H1 (cell line): Measurements from ENCODE around the gene MRPS2. TPM values are rescaled to one million over a fixed set of nuclear protein-coding genes. Genes with fewer than 3 reads are reported as not detected.
"Not testable (repeated sequence)": the region's sequence is repeated elsewhere in the genome, so short reads cannot be mapped to it uniquely, and the experiment has no call there.

Experiments
- CTCF ChIA-PET: fragments of 300-600 bp; sonication (Branson Sonifier 250); formaldehyde crosslinking; loops from one replicate; lab custom pipeline; 2021; ENCODE audit not compliant: partially characterized antibody; lab: Charles Lee
- POLR2A ChIA-PET: fragments of 300-600 bp; sonication (Branson Sonifier 250); formaldehyde crosslinking; loops from one replicate; lab custom pipeline; 2021; ENCODE audit warnings: inconsistent platforms; ENCODE audit not compliant: partially characterized antibody; lab: Charles Lee
- DNase-seq, 2 experiments: peaks; one replicate each; pipeline versions ENCODE4 v3.0.0 to v3.0.0-alpha.2; 2010 to 2022; ENCODE audit warnings: low spot score in 2 of 2, low read depth in 1 of 2, mixed read lengths in 1 of 2
- FAIRE-seq: peaks from 2 replicates; lab custom pipeline; 2011; peaks lifted over from hg19 to GRCh38; lab: Jason Lieb, UNC
- H2AFZ ChIP-seq: 2 replicates; pipeline ENCODE4 v1.8.1; 2012; ENCODE audit warnings: low read length, inconsistent platforms
- H2AK5ac ChIP-seq: 2 replicates; pipeline ENCODE4 v1.6.1; 2013; ENCODE audit warnings: low read depth, low read length
- H2BK120ac ChIP-seq: replicated peaks from 2 replicates; pipeline ENCODE3; 2013; ENCODE audit warnings: low read depth, low read length, inconsistent platforms
- H2BK12ac ChIP-seq: 2 replicates; pipeline ENCODE4 v1.6.1; 2013; ENCODE audit warnings: low read depth, low read length
- H2BK15ac ChIP-seq: 2 replicates; pipeline ENCODE4 v1.6.1; 2013; ENCODE audit warnings: low read length
- H2BK20ac ChIP-seq: 2 replicates; pipeline ENCODE4 v1.6.1; 2013; ENCODE audit warnings: low read length
- H2BK5ac ChIP-seq: 2 replicates; pipeline ENCODE4 v1.6.1; 2013; ENCODE audit warnings: low read depth, low read length
- H3K14ac ChIP-seq: 2 replicates; pipeline ENCODE4 v1.6.1; 2013; ENCODE audit warnings: inconsistent platforms; ENCODE audit not compliant: insufficient read length
- H3K18ac ChIP-seq: 2 replicates; pipeline ENCODE4 v1.6.1; 2013; ENCODE audit warnings: low read length; ENCODE audit errors: extremely low read depth
- H3K23ac ChIP-seq: 2 replicates; pipeline ENCODE4 v1.6.1; 2013; ENCODE audit warnings: inconsistent platforms; ENCODE audit not compliant: insufficient read length
- H3K23me2 ChIP-seq: 2 replicates; pipeline ENCODE4 v1.6.1; 2013; ENCODE audit warnings: low read depth, low read length
- H3K27ac ChIP-seq: 2 replicates; pipeline ENCODE4 v1.6.1; 2011; ENCODE audit warnings: low read depth, low read length, inconsistent platforms
- H3K27me3 ChIP-seq, 4 experiments: replicated peaks in 1 of 4; 1 replicate in 1 of 4; 2 replicates in 3 of 4; pipeline versions ENCODE4 v1.6.1 to v1.8.1; 2011 to 2013; ENCODE audit warnings: low read length in 3 of 4, mild to moderate bottlenecking in 3 of 4, inconsistent platforms in 2 of 4, mixed read lengths in 2 of 4, moderate library complexity in 1 of 4; ENCODE audit not compliant: control insufficient read depth in 3 of 4, insufficient read depth in 3 of 4; ENCODE audit errors: extremely low read depth in 1 of 4
- H3K36me3 ChIP-seq, 4 experiments: 2 replicates each; pipeline versions ENCODE4 v1.6.1 to v1.8.1; 2011 to 2013; ENCODE audit warnings: mild to moderate bottlenecking in 4 of 4, low read length in 3 of 4, moderate library complexity in 2 of 4, control low read depth in 1 of 4, inconsistent platforms in 1 of 4; ENCODE audit not compliant: insufficient read depth in 4 of 4, control insufficient read depth in 2 of 4
- H3K4ac ChIP-seq: replicated peaks from 2 replicates; pipeline ENCODE3; 2013; ENCODE audit warnings: low read length, low read depth, mixed read lengths, inconsistent platforms; ENCODE audit not compliant: insufficient read length
- H3K4me1 ChIP-seq, 4 experiments: replicated peaks in 1 of 4; 1 replicate in 1 of 4; 2 replicates in 3 of 4; pipeline versions ENCODE4 v1.6.1 to v1.8.1; 2011 to 2013; ENCODE audit warnings: low read length in 3 of 4, inconsistent platforms in 2 of 4, mixed read lengths in 1 of 4; ENCODE audit not compliant: insufficient read depth in 4 of 4, control insufficient read depth in 3 of 4
- H3K4me2 ChIP-seq, 2 experiments: 2 replicates each; pipeline versions ENCODE4 v1.6.1 to v1.8.1; 2011 to 2013; ENCODE audit warnings: low read depth in 2 of 2, low read length in 2 of 2, control low read depth in 1 of 2, inconsistent platforms in 1 of 2, mild to moderate bottlenecking in 1 of 2; ENCODE audit not compliant: insufficient read depth in 1 of 2
- H3K4me3 ChIP-seq, 4 experiments: fragments of 200-600, 300-600 bp in 1 of 4; sonication (generic), shearing (Covaris generic), sonication (Bioruptor Twin) in 1 of 4; 2 replicates each; pipeline versions ENCODE4 v1.5.1 to v1.8.1; 2011 to 2016; ENCODE audit warnings: low read length in 4 of 4, low read depth in 3 of 4, control low read depth in 2 of 4, inconsistent platforms in 2 of 4, mild to moderate bottlenecking in 2 of 4, mixed read lengths in 1 of 4, moderate library complexity in 1 of 4; ENCODE audit not compliant: insufficient read depth in 2 of 4; ENCODE audit errors: extremely low read depth in 1 of 4
- H3K56ac ChIP-seq: replicated peaks from 2 replicates; pipeline ENCODE3; 2013; ENCODE audit warnings: low read depth, mild to moderate bottlenecking, mixed read lengths, low read length, inconsistent platforms; ENCODE audit not compliant: insufficient read length
- H3K79me1 ChIP-seq: 2 replicates; pipeline ENCODE4 v1.6.1; 2013; ENCODE audit warnings: low read depth, low read length, control low read depth
- H3K79me2 ChIP-seq, 2 experiments: 2 replicates each; pipeline versions ENCODE4 v1.6.1 to v1.8.1; 2012 to 2013; ENCODE audit warnings: low read length in 2 of 2, mild to moderate bottlenecking in 2 of 2, inconsistent platforms in 1 of 2; ENCODE audit not compliant: insufficient read depth in 2 of 2, control insufficient read depth in 1 of 2
- H3K9ac ChIP-seq, 4 experiments: replicated peaks in 1 of 4; 1 replicate in 1 of 4; 2 replicates in 3 of 4; pipeline versions ENCODE4 v1.6.1 to v1.8.1; 2011 to 2013; ENCODE audit warnings: low read depth in 3 of 4, low read length in 3 of 4, control low read depth in 2 of 4, mild to moderate bottlenecking in 2 of 4, moderate library complexity in 2 of 4, inconsistent platforms in 1 of 4; ENCODE audit errors: extremely low read depth in 1 of 4
- H3K9me3 ChIP-seq, 2 experiments: 2 replicates each; pipeline versions ENCODE4 v1.6.1 to v1.8.1; 2012 to 2013; ENCODE audit warnings: mild to moderate bottlenecking in 2 of 2, moderate library complexity in 2 of 2, control low read depth in 1 of 2, inconsistent platforms in 1 of 2, low read depth in 1 of 2, low read length in 1 of 2, mixed read lengths in 1 of 2; ENCODE audit not compliant: insufficient read depth in 2 of 2
- H4K20me1 ChIP-seq, 2 experiments: replicated peaks in 1 of 2; 2 replicates each; pipeline versions ENCODE3 to v1.8.1; 2011 to 2013; ENCODE audit warnings: inconsistent platforms in 2 of 2, low read length in 2 of 2, mild to moderate bottlenecking in 1 of 2; ENCODE audit not compliant: insufficient read depth in 2 of 2, control insufficient read depth in 1 of 2
- H4K5ac ChIP-seq: 2 replicates; pipeline ENCODE4 v1.6.1; 2013; ENCODE audit warnings: low read length, low read depth, mixed read lengths, inconsistent platforms; ENCODE audit not compliant: insufficient read length
- H4K8ac ChIP-seq: 2 replicates; pipeline ENCODE4 v1.8.0; 2013; ENCODE audit warnings: mild to moderate bottlenecking, moderate library complexity, low read length, inconsistent platforms; ENCODE audit not compliant: insufficient read depth; ENCODE audit errors: extremely low read depth
- H4K91ac ChIP-seq: replicated peaks from 2 replicates; pipeline ENCODE3; 2013; ENCODE audit warnings: low read length, mixed read lengths, inconsistent platforms; ENCODE audit not compliant: insufficient read length
- WGBS, 2 experiments: shearing (Covaris generic) in 1 of 2; methylation state at CpG; one replicate each; pipeline versions ENCODE4 v1.1.6 to v1.1.7; 2013 to 2015; ENCODE audit warnings: low lambda C conversion rate in 2 of 2, mixed read lengths in 2 of 2, inconsistent platforms in 1 of 2, low coverage in 1 of 2, missing lambda C conversion rate in 1 of 2; ENCODE audit not compliant: insufficient replicate concordance in 2 of 2, insufficient coverage in 1 of 2, insufficient read length in 1 of 2; ENCODE audit errors: extremely low coverage in 1 of 2, missing lambda C conversion rate in 1 of 2; 5-methylcytosine and 5-hydroxymethylcytosine counted together
- polyA plus RNA-seq, 7 experiments: library from polyadenylated mRNA; depleted of rRNA in 3 of 7; stranded (reverse) in 5 of 7; unstranded in 2 of 7; fragments of >200 nt in 5 of 7; fragments of 200-250 nt in 2 of 7; gene quantifications; 1 replicate in 5 of 7; 2 replicates in 1 of 7; 4 replicates in 1 of 7; pipeline versions ENCODE4 v1.2.1 to v1.2.3, GENCODE V29; 2011 to 2013; ENCODE audit warnings: missing spikeins in 2 of 7, mixed read lengths in 2 of 7
- total RNA-seq: library from RNA; stranded (reverse); fragmentation: NEBNext Ultra II Directional; extraction: Animal tissue kit (Norgen Biotek cat#: 25700); gene quantifications from 2 replicates; pipeline ENCODE4 v1.2.1, GENCODE V29; 2021

The MRPS2 gene
- total and polyA plus RNA-seq, 2 of the 8 experiments (the other 6 are each of a cell fraction or from before 2014, with no cell fraction given) = 78.6 to 476 TPM

GRCh38 chr9:135458478-135458877 is 42.0 kb upstream of the MRPS2 start:
- not testable (repeated sequence) for DNase-seq, H3K18ac ChIP-seq

More at GRCh38 chr9:135458478-135458877, 42.0 kb upstream of the MRPS2 start:
- H3K27ac ChIP-seq, H3K9ac ChIP-seq, POLR2A ChIA-PET, H3K79me2 ChIP-seq, H3K56ac ChIP-seq, H3K4ac ChIP-seq, H4K5ac ChIP-seq, H3K14ac ChIP-seq, H3K36me3 ChIP-seq, H4K20me1 ChIP-seq, H2AFZ ChIP-seq, H2BK5ac ChIP-seq, FAIRE-seq, H3K27me3 ChIP-seq, H2BK120ac ChIP-seq, H4K91ac ChIP-seq, H3K4me3 ChIP-seq, H3K9me3 ChIP-seq, H2BK20ac ChIP-seq, H3K23me2 ChIP-seq, H4K8ac ChIP-seq, H2BK15ac ChIP-seq, CTCF ChIA-PET, H3K23ac ChIP-seq, H2AK5ac ChIP-seq, H3K4me1 ChIP-seq, H2BK12ac ChIP-seq, H3K79me1 ChIP-seq, H3K4me2 ChIP-seq: not testable (repeated sequence)
- WGBS, 2 experiments = 91% methylated on average over 5 of the region's 5 CpGs; no CpG with 5 or more reads in 1 of the 2 experiments
